GM21529 (cell line): Measurements from ENCODE around the gene SLC17A7.

Source experiments
- ATAC-seq: cut with Tn5 transposase; IDR thresholded peaks from one replicate; pipeline ENCODE4 v1.9.1; 2021; ENCODE audit not compliant: unreplicated experiment

SLC17A7 gene

GRCh38 chr19:49382639-49383038 lies 58.7 kb downstream of the SLC17A7 start:
- ATAC-seq, result no peak

GRCh38 chr19:49380391-49380790 lies 60.9 kb downstream of the SLC17A7 start:
- ATAC-seq, result no peak
